ENCODE data around the gene JMJD7. TPM values are rescaled to one million over a fixed set of nuclear protein-coding genes. Genes with fewer than 3 reads are reported as not detected.

The JMJD7 gene
- total RNA-seq, 4 donors from 2014 or later = 2.0 to 12.6 (median 7.9) TPM

DNA sequence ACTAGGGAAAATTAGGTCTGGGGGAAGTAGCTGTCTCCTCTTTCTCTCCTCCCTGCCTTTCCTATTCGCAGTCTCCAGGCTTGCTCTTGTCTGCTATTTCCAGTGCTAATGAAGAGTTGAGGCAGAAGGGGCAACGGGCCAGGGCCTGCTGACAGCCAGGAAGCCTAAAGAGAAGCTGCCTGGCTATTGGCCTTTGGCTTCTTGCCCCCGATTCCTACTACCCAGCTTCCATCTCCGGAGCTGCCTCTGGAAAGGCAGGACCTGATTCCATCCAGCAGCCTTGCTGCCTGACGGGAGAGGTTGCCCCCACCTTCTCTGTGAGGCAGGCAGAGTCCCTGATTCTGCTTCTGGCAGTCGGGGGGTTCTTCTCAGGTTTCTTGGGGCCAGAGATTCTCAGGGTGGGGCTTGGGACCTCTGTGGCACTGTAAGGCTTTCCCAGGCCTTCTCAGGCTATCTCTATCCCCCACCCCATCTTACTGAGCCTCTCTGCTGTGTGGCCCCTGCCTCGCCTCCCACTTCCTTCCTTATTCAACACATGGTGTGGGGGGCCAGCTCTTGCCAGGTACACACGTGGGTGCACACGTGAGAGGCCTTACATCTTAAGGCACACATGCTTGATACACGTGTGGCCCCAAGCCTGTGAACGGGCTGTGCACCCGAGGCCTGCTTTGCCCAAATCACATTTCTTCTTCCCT is 18.2 kb upstream of the JMJD7 start:
- no peak for TF ChIP-seq CTCF (IDR thresholded peaks at IDR 0.05; ENCODE audit: low read depth)

DNA sequence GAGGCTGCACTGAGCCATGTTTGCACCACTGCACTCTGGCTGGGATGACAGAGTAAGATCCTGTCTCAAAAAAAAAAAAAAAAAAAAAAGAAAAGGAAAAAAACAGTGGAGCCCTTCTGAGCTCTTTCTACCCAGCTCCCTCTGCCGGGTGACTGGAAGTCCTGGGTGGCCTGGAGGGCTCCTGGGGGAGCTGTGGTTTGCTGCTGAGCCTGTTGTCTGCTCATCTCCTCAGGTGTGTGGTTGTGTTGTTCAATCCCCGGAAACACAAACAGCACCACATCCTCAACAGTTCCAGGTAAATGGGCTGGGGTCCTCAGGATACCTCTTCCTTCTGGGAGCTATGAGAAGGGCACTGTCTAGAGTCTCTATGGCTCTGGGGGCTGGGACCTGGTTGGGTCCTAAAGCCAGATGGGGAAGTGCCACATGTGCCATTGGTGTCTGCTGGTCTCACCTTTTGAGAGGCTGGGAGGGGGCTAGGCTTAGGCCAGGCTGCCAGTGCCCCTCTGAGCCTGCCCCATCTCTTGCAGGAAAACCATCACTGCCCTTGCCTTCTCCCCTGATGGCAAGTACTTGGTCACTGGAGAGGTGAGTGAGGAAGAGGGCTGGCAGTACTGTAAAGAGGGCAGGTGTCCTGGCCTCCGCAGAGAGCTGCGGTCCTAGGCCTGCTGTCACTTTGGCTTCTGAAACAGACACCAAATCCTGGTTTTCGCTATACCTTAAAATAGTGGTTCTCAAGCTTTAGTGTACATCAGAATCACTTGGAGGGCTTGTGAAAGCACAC is 17.1 kb upstream of the JMJD7 start:
- TF ChIP-seq CTCF (IDR thresholded peaks at IDR 0.05; ENCODE audit: low read depth) = no peak

DNA sequence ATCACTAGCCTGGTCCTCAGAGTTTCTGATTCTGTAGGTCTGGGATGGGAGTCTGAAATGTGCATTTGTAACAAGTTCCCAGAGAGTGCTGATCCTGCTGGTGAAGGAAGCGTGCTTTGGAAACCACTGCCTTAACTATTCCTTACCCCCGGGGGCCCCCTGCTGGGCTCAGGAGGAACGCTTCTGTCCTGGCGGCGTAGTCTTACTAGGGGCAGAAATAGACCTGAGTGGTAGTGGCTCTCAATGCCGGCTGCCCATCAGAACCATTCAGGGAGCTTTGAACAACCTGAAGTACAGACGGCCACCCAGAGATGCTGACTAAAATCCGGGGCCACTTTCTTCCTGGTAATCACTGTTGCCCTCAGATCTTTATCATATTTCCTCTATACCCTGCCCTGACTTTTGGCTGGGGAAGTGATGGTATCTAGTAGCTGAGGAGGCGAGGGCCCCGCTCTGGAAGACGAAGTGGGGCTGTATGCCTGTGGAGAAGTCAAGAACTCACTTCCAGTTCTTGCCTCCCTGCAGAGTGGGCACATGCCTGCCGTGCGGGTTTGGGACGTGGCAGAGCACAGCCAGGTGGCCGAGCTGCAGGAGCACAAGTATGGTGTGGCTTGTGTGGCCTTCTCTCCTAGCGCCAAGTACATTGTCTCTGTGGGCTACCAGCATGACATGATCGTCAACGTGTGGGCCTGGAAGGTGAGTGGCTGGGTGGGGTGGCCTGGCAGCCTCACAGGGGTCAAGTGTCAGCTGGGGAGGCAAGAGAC is 16.3 kb upstream of the JMJD7 start:
- no peak for TF ChIP-seq CTCF (IDR thresholded peaks at IDR 0.05; ENCODE audit: low read depth)

- no peak for TF ChIP-seq CTCF (IDR thresholded peaks at IDR 0.05; ENCODE audit: low read depth)
Observed at GRCh38 chr15:41812820-41813375, 15.0 kb upstream of the JMJD7 start.

DNA sequence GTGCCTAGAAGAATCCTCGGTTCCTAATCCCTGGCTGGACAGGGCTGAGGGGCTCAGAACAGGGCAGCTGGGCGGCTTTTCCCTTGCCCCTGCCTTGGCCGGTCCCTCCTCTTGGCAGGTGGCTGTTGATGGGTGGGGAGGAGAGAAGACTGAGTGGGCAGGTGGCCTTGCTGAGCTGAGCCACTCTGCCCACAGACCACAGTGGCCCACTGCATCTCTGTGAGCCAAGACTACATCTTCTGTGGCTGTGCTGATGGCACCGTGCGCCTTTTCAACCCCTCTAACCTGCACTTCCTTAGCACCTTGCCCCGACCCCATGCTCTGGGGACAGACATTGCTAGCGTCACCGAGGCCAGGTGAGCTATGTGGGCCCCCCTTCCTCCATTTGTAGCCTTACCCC is 14.5 kb upstream of the JMJD7 start:
- TF ChIP-seq CTCF (IDR thresholded peaks at IDR 0.05; ENCODE audit: low read depth) = no peak

GRCh38 chr15:41814534-41814933 is 13.4 kb upstream of the JMJD7 start:
- no peak for TF ChIP-seq CTCF (IDR thresholded peaks at IDR 0.05; ENCODE audit: low read depth)

- TF ChIP-seq CTCF (IDR thresholded peaks at IDR 0.05; ENCODE audit: low read depth) = no peak
Observed at GRCh38 chr15:41816788-41817187, 11.1 kb upstream of the JMJD7 start.
